Activated T-helper 17 cell treated with anti-CD3 and anti-CD28 coated beads, Interleukin-2, amount 50 U/mL, for 72 hours (primary cell): ENCODE measurements around the gene PPP1R1C. TPM values are rescaled to one million over a fixed set of nuclear protein-coding genes. Genes with fewer than 3 reads are reported as not detected.
A peak's percentile ranks its signal among the peaks of the same experiment; 100 is the strongest.

Experiments used
- ATAC-seq: fragments of 150-1000 bp; cut with Tn5 transposase; replicated peaks from 2 replicates; pipeline ENCODE4 v1.10.0; 2021; ENCODE audit warnings: mild to moderate bottlenecking, moderate library complexity
- H3K27ac Mint-ChIP-seq: one replicate; pipeline ENCODE4 v1.8.0; 2022; ENCODE audit warnings: mixed read lengths
- H3K27me3 Mint-ChIP-seq: one replicate; pipeline ENCODE4 v1.8.0; 2022; ENCODE audit warnings: mixed read lengths
- H3K36me3 Mint-ChIP-seq: one replicate; pipeline ENCODE4 v1.8.0; 2022; ENCODE audit warnings: low read depth, mild to moderate bottlenecking, mixed read lengths
- H3K4me1 Mint-ChIP-seq: one replicate; pipeline ENCODE4 v1.8.0; 2022; ENCODE audit warnings: mixed read lengths
- H3K4me3 Mint-ChIP-seq: one replicate; pipeline ENCODE4 v1.8.0; 2022; ENCODE audit warnings: mild to moderate bottlenecking, mixed read lengths
- H3K9me3 Mint-ChIP-seq: one replicate; pipeline ENCODE4 v1.8.0; 2022; ENCODE audit warnings: mixed read lengths
- total RNA-seq, 2 donors: library from RNA; stranded (reverse); gene quantifications; one replicate each; pipeline ENCODE4 v1.2.3, GENCODE V29; 2022

The PPP1R1C gene
- total RNA-seq, 2 donors from 2014 or later: not detected

DNA sequence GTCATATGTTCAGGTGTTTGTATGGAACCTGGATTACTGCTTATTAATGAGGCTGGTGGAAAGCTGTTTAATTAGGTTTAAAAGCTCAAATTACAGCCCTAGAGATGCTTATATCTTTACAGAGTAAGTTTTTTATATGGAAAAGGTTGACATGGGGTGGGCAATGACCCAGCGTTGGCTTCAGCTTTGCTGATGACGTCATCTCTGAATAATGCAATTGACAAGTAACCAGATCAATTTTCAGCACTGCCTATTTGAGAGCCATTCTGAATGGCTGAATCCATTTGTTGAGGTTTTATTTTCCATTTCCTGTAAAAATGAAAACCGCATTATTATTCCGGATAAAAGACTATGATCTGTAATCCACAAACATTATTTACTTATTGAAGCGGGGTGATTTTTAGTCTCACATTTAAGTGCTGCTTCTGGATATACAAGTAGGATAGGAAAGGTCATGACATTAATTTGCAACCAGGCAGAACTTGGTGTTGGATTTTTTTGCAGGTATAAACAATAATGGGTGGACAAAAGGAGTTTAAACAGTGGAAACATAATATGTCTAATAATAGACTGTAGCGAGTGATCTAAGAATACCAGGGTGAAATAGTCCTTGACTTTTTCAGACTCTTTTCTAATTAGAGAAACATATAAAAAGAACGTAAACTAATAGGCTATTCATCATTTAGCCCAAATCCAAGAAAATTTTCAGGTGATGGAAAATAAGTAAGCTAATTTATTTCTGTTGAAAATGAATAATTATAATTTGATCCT, 2.7 kb downstream of the PPP1R1C start:
- Mint-ChIP-seq H3K4me1 (no peaks in the 10 kb centered on the region), H3K27me3 (peaks cover 7% of the 10 kb centered on the region), H3K4me3 (no peak overlapping the region), H3K9me3 (no peaks in the 10 kb centered on the region), H3K36me3 (no peaks in the 10 kb centered on the region), H3K27ac (no peak overlapping the region)
- ATAC-seq: no peak

DNA sequence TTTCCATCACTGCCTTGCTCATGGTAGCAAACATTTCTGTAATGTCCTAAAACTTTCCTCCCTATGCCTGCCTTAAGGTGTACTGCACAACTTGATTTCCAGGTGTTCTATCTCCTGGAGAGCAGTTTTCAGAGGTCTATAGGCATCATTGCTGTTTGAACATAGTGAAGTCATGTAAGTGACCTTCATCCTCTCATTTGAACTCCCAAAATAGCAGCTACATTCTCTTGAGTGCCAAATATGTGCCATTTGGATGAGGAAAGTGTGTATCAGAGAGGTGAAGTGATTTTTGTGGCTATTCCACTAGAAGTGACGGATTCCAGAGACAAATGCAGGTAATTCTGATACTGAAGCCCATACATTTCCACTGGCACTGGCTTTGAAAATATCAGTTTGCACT, 3.4 kb downstream of the PPP1R1C start:
- Mint-ChIP-seq H3K4me3 (no peak overlapping the region), H3K27ac (no peak overlapping the region), H3K9me3 (no peaks in the 10 kb centered on the region), H3K4me1 (no peaks in the 10 kb centered on the region), H3K36me3 (no peaks in the 10 kb centered on the region), H3K27me3 (peaks cover 7% of the 10 kb centered on the region)
- ATAC-seq: no peak

DNA sequence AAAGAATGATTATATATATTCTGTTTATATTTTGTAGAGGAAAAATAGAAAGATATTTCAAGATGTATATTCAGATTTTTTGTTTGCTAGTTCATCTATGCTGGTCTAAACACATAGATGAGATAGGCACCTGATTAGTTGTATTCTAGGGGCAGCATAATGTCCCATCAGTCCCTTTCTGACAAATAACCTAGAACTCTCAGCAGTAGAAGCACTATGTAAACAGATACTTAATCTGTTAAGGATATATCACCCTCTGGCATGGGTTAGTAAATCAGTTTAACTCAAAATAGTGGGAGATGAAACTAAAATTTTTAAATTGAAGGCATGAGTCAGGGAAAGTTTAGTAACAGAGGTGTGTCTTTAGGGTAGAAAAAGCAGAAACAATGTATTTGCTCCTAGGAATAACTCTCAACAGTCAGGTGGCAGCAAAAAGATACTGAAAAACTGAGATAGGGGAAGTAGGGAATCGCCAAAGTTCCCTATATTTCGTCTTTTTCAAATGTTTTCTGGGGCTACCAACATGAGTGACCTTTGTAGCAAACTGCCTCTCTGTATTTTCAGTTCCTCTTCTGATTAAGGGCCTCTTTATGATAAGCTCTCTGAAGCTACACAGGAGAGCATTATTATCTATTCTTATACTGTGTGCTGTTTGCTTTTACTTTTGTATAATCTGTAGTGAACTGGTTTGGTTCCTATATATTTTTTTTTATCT, 5.7 kb downstream of the PPP1R1C start:
- Mint-ChIP-seq H3K4me3 (no peak overlapping the region), H3K27ac (no peak overlapping the region), H3K36me3 (no peaks in the 10 kb centered on the region), H3K4me1 (no peaks in the 10 kb centered on the region), H3K27me3 (peaks cover 7% of the 10 kb centered on the region), H3K9me3 (no peaks in the 10 kb centered on the region)
- no peak for ATAC-seq

DNA sequence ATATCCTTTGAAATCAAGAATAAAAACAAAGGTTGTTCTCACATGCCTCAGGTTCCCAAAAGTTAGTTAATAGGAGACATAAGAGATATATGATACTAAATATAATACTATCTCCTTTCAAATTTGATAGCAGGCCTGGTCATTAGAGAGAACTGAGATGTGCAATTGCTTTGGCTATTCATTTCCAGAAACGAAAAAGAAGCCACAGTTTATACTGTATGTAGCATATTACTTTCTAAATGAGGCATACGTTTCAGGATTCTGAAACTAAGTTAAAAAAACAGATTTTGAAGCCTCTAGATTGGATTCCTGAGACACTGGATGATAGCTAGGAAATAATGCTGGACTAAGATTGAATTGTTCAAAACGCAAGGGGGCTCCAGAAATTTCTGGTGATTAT, 7.1 kb downstream of the PPP1R1C start:
- Mint-ChIP-seq H3K9me3 (no peaks in the 10 kb centered on the region), H3K27me3 (peaks cover 9% of the 10 kb centered on the region), H3K36me3 (no peaks in the 10 kb centered on the region), H3K4me1 (no peaks in the 10 kb centered on the region), H3K4me3 (no peak overlapping the region), H3K27ac (no peak overlapping the region)
- peak; percentile 39 for ATAC-seq

DNA sequence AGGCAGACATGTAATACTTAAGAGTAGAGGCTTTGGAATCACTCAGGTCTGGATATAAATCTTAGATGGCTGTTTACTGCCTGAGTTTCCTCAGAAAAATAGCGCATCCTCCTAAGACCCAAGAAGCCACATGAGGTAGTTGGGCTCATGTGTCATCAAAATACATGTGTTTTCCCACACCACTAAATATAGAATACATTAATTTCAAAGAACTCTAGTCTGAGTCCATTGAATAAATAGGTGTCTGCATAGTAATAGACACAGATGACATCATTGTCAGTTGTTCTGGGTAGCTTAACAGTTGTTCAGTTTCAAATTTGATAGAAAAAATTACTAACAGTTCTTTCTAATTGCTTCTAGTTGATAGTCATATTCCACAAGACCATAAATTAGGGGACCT, 9.6 kb downstream of the PPP1R1C start:
- no peak overlapping the region for H3K4me3 Mint-ChIP-seq
- peaks cover 3% of the 10 kb centered on the region for H3K27me3 Mint-ChIP-seq
- H3K9me3 Mint-ChIP-seq: no peaks in the 10 kb centered on the region
- no peak overlapping the region for H3K27ac Mint-ChIP-seq
- no peak for ATAC-seq
- H3K4me1 Mint-ChIP-seq: no peaks in the 10 kb centered on the region
- H3K36me3 Mint-ChIP-seq: no peaks in the 10 kb centered on the region

DNA sequence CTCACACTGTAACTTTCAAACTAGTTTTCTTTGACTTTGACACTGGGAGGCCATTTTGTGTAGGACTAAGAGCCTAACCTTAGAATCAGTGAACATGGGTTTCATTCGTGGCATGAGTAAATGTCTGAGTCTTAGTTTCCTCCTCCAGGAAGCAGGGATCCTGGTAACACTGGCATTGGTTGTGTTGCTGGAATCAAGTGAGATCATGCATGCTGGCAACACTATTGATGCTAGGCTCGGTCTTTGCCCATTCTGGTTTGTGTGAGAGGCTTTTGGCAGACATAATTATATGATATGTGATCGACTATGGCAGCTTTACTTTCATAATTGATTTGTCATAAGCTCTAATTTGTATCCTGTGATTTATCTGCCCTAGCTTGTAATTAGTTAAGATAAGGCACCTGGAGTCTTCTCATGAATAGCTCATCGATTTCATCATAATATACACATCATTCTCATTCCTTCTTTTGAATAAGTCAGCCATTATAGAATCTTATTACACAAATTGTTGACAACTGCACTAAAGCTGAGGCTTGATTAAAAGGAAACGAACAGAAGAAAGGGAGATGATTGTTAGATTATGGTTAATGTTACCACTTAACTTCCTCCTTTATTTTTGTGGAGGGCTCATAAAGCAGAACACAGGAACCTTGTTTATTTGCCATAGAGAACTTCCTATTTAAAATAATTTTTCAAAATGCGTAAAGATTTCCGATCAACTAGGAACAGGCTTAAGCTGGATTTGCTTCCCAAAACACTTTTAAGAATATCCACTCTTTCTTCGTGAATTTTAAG, 12.6 kb downstream of the PPP1R1C start:
- no peaks in the 10 kb centered on the region for H3K4me1 Mint-ChIP-seq
- no peak overlapping the region for H3K27ac Mint-ChIP-seq
- no peak overlapping the region for H3K4me3 Mint-ChIP-seq
- ATAC-seq: no peak
- H3K36me3 Mint-ChIP-seq: no peaks in the 10 kb centered on the region
- H3K27me3 Mint-ChIP-seq: peaks cover 3% of the 10 kb centered on the region
- H3K9me3 Mint-ChIP-seq: no peaks in the 10 kb centered on the region

DNA sequence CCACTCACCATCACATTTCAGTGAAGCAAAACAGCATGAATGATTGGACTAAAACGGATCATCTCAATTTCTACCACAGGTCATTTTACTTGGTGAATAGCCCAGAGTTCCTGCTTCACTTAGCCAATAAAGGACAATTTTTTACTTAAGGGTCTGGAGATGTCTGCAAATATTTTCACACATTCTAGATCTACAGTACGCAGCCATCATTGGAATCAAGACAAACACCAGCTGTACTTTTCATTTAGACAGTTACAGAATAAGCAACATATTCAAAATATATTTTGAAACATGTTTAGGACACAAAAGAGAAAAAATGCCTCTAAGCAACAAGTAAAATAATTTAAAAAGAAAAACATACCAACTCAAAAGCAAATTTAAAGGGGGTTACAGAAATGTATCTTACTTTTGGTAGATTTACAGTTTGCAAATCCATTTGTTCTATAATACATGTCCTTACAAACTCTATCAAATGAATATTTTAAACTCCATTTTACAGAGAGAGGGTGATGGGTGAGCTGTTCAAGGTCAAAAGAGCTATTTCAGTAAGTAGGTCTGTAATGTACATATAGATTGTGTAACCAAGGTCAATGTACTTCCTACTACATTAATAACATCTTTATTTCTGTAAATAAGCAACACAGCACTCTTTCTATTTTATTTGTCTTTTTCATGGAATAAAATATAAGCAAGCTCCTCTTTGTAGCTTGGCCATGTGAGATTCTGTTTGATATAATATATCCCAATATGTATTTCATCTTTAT, 13.4 kb downstream of the PPP1R1C start:
- H3K36me3 Mint-ChIP-seq: no peaks in the 10 kb centered on the region
- no peaks in the 10 kb centered on the region for H3K4me1 Mint-ChIP-seq
- H3K9me3 Mint-ChIP-seq: no peaks in the 10 kb centered on the region
- no peak overlapping the region for H3K4me3 Mint-ChIP-seq
- H3K27ac Mint-ChIP-seq: no peak overlapping the region
- ATAC-seq: no peak
- H3K27me3 Mint-ChIP-seq: peaks cover 3% of the 10 kb centered on the region

DNA sequence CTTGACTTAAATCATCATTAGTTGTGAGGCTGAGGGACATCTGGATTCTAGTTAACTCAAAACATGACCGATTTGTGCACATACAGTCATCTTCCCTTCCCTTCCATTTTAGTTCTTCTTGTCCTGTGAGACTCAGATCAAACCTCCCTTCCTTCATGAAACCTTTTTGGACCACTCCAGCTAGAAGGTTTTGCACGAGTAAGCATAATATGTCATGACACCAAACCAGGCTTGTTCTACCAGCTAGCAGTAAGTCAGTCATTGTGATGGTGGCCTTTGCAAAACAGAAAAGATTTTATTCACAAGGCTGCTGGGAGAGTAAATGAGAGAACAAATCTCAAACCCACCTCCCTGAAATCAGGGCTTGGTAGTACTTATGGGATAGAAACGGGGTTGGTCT, 14.3 kb downstream of the PPP1R1C start:
- no peak overlapping the region for H3K27ac Mint-ChIP-seq
- H3K4me3 Mint-ChIP-seq: no peak overlapping the region
- peaks cover 3% of the 10 kb centered on the region for H3K27me3 Mint-ChIP-seq
- H3K36me3 Mint-ChIP-seq: no peaks in the 10 kb centered on the region
- no peak for ATAC-seq
- no peaks in the 10 kb centered on the region for H3K4me1 Mint-ChIP-seq
- H3K9me3 Mint-ChIP-seq: no peaks in the 10 kb centered on the region

DNA sequence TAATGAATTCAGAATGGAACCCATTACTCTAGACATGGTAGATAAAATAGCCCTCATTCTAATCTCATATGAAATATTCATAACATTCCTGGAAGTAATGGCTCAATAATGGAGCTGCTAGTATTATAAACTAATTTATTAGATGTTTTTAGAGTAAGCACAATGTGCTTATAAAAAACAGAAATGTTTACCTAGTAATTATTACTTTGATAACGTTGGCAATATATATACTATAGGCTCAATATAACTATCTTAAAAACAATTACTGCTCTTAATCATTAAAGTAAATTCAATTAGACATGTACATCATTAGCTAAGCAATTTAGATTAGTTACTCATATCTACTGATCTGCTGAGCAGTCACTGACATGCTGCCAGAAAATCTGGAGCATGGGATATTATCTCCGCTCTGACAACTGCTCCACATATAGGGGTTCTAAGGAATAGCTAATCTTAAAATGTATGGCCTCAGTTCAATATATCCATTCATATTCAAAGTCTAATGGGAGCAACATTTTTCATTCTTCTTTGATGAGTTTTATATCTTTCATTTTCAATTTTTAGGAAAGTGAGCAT, 19.4 kb downstream of the PPP1R1C start:
- Mint-ChIP-seq H3K4me3 (no peak overlapping the region), H3K27me3 (no peaks in the 10 kb centered on the region), H3K4me1 (no peaks in the 10 kb centered on the region), H3K27ac (no peak overlapping the region), H3K9me3 (peaks cover 3% of the 10 kb centered on the region), H3K36me3 (no peaks in the 10 kb centered on the region)
- no peak for ATAC-seq

DNA sequence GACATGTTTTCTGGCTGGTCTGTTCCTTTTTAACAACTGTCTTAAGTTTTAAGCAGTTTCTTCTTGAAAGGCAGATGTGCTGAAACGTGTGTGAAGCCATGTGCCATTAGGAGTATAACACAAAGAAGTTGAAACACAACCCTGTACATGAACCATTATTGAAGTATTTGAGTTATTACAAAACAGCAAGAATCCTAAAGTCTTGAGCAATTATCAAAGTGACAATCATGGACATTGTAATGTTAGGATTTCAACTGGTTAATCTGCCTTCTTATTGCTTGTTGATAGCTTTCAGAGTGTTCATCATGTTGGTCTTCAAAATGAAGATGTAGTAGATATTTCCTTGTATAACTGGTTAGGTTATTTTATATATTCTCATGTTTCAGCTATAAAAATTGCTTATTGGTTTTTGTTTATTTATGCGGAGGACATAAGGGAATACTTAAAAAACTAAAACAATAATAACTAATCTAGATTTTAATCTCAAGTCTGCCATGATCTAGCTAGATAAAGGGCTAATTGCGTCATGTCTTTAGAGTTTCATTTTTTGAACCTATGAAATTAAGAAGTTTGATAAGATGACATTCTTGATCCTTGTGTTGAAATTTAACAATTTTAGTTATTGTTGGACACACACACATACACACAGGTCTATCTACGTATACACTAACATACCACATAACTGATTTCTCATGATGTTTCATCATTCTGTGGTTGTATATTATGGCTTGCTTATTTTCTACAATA, 21.1 kb downstream of the PPP1R1C start:
- H3K4me3 Mint-ChIP-seq: no peak overlapping the region

DNA sequence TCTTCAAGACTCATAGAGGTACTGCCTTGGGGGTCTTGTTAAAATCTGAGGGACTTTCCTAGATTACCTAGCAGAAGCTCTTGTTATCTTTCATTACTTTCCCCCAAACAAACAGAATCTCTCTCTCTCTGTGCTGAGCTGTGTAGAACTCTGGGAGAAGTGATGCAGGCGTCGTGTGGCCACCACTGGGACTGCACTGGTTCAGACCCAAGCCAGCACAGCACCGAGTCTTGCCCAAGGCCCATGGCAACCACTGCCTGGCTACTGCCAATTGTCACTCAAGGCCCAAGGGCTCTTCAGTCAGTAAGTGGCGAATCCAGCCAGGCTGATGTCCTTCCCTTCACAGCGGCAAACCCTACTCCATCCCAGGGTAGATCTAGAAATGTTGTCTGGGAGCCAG, 28.6 kb downstream of the PPP1R1C start:
- peaks cover 20% of the 10 kb centered on the region for H3K27me3 Mint-ChIP-seq
- H3K27ac Mint-ChIP-seq: no peak overlapping the region
- no peaks in the 10 kb centered on the region for H3K4me1 Mint-ChIP-seq
- H3K9me3 Mint-ChIP-seq: peaks cover 16% of the 10 kb centered on the region
- no peaks in the 10 kb centered on the region for H3K36me3 Mint-ChIP-seq
- no peak overlapping the region for H3K4me3 Mint-ChIP-seq
- no peak for ATAC-seq

More for the DNA sequence above, 21.1 kb downstream of the PPP1R1C start:
- Mint-ChIP-seq H3K27me3 (no peaks in the 10 kb centered on the region), H3K9me3 (peaks cover 7% of the 10 kb centered on the region), H3K36me3 (no peaks in the 10 kb centered on the region), H3K27ac (no peak overlapping the region), H3K4me1 (no peaks in the 10 kb centered on the region)
- ATAC-seq: no peak

DNA sequence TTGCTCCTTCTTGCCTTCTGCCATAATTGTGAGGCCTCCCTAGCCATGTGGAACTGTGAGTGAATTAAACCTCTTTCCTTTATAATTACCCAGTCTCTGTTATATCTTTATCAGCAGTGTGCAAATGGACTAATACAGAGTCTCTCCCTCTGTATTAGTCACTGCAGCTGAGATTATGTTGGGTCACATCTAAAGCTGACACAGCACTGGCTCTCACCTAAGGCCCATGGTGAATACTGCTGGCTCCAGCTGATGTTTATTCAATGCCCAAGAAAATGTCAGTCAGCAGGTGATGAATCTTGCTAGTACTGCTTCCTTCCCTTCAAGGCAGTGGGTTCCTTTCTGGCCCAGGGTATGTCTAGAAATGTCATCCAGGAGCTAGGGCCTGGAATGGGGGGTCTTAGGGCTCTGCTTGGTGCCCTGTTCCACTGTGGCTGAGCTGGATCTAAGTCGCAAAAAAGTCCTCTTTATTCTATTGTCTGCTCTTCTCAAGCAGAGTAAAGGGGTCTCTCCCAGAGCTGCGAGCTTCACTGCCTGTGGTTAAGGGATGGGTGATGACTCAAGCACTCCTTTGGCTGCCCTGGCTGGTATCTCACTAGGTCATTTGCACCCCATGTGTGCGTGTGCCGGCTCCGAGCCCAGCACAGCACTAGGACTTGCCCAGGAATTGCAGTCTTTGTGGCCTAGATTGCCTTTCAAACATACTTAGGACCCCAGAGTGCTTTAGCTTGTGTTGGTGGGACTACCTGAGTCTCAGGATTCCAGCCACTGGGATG, 29.9 kb downstream of the PPP1R1C start:
- Mint-ChIP-seq H3K4me3 (no peak overlapping the region), H3K36me3 (no peaks in the 10 kb centered on the region), H3K4me1 (no peaks in the 10 kb centered on the region), H3K27me3 (peaks cover 20% of the 10 kb centered on the region), H3K9me3 (peaks cover 16% of the 10 kb centered on the region), H3K27ac (no peak overlapping the region)
- no peak for ATAC-seq

DNA sequence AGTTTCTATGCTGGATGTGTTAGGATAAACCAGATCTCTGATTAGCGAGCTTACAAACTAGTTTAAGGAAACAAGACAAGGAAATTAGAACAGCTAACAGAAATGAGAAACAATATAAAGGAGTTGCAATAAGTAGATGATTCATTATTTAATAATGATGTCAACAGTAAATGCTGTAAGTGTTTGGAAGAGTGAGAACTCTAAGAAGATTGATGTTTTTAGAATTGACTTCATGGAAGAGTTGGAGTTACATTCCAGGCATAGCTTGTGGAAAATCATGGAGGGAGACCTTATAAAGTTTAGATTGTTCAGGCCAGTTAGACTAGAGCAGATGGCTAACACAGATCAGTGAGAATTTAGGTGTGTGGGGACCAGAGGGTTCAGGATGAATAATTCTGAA, 32.6 kb downstream of the PPP1R1C start:
- no peak for ATAC-seq
- no peak overlapping the region for H3K27ac Mint-ChIP-seq
- H3K27me3 Mint-ChIP-seq: peaks cover 20% of the 10 kb centered on the region
- H3K4me3 Mint-ChIP-seq: no peak overlapping the region
- peaks cover 11% of the 10 kb centered on the region for H3K9me3 Mint-ChIP-seq
- no peaks in the 10 kb centered on the region for H3K36me3 Mint-ChIP-seq
- H3K4me1 Mint-ChIP-seq: no peaks in the 10 kb centered on the region
